GM23248 (cell line): Measurements from ENCODE around the gene BLACAT1.

Experiments
- EZH2 ChIP-seq: fragments of 200-600 bp; sonication (generic); IDR thresholded peaks from 2 replicates; pipeline ENCODE4 v1.6.1; 2018; ENCODE audit warnings: antibody characterized with exemption, mild to moderate bottlenecking; ENCODE audit not compliant: insufficient read depth, poor library complexity, severe bottlenecking
- EZH2phosphoT487 ChIP-seq: fragments of 200-600 bp; sonication (generic); IDR thresholded peaks from 2 replicates; pipeline ENCODE4 v1.6.1; 2018; ENCODE audit warnings: antibody characterized with exemption, moderate library complexity, mild to moderate bottlenecking, low read depth; ENCODE audit not compliant: insufficient read depth

DNA sequence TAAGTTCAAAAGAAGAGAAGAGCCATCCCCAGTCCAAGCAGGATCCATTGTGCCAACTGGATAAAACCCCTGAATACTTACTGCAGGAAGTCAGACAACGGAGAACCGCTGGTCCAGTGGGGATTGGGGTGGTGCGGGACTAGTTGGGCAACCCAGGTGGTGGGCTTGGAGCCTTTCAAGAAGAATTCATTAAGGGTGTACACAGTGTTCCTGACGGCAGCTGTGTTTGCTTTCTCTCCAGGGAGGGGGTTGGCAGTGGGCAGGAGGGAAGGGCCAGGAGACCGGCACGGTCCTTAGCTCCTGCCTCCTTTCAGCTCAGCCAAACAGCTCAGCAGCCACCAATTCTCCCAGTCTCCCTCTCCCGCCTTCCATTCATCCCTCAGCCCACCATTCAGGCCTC lies 41.5 kb upstream of the BLACAT1 start:
- no peak for TF ChIP-seq EZH2phosphoT487
- TF ChIP-seq EZH2, result no peak
